GM12891 (cell line): Measurements from ENCODE around the gene OLFML3. TPM values are rescaled to one million over a fixed set of nuclear protein-coding genes. Genes with fewer than 3 reads are reported as not detected.

Experiments used
- DNase-seq: peaks from one replicate; pipeline ENCODE4 v3.0.0; 2011; ENCODE audit warnings: low spot score; ENCODE audit not compliant: insufficient read length
- FAIRE-seq: peaks from 2 replicates; lab custom pipeline; 2011; peaks lifted over from hg19 to GRCh38; lab: Jason Lieb, UNC
- PAX5 ChIP-seq: IDR thresholded peaks from 2 replicates; pipeline ENCODE4 v1.6.1; 2011; ENCODE audit warnings: low read length, moderate library complexity, mild to moderate bottlenecking; ENCODE audit not compliant: insufficient read depth, severe bottlenecking
- POLR2A ChIP-seq: IDR thresholded peaks from 2 replicates; pipeline ENCODE4 v1.6.1; 2011; ENCODE audit warnings: low read depth, low read length, control low read depth
- POLR2AphosphoS5 ChIP-seq: IDR thresholded peaks from 2 replicates; pipeline ENCODE4 v1.6.1; 2011; ENCODE audit warnings: low read depth, low read length, control low read depth
- POU2F2 ChIP-seq: IDR thresholded peaks from 2 replicates; pipeline ENCODE4 v1.6.1; 2011; ENCODE audit warnings: low read depth, mild to moderate bottlenecking, control low read depth, low read length, moderate library complexity
- SPI1 ChIP-seq: IDR thresholded peaks from 2 replicates; pipeline ENCODE4 v1.6.1; 2011; ENCODE audit warnings: low read depth, low read length, control low read depth
- TAF1 ChIP-seq: IDR thresholded peaks from 2 replicates; pipeline ENCODE4 v1.6.1; 2011; ENCODE audit warnings: low read depth, low read length, control low read depth
- polyA plus RNA-seq: library from polyadenylated mRNA; unstranded; fragments of >200 nt; gene quantifications from one replicate; pipeline ENCODE4 v1.2.1, GENCODE V29; 2012; ENCODE audit warnings: low read depth, missing spikeins, inconsistent platforms; ENCODE audit not compliant: missing spikeins

Gene OLFML3, protein sequence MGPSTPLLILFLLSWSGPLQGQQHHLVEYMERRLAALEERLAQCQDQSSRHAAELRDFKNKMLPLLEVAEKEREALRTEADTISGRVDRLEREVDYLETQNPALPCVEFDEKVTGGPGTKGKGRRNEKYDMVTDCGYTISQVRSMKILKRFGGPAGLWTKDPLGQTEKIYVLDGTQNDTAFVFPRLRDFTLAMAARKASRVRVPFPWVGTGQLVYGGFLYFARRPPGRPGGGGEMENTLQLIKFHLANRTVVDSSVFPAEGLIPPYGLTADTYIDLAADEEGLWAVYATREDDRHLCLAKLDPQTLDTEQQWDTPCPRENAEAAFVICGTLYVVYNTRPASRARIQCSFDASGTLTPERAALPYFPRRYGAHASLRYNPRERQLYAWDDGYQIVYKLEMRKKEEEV
- polyA plus RNA-seq = not detected

DNA sequence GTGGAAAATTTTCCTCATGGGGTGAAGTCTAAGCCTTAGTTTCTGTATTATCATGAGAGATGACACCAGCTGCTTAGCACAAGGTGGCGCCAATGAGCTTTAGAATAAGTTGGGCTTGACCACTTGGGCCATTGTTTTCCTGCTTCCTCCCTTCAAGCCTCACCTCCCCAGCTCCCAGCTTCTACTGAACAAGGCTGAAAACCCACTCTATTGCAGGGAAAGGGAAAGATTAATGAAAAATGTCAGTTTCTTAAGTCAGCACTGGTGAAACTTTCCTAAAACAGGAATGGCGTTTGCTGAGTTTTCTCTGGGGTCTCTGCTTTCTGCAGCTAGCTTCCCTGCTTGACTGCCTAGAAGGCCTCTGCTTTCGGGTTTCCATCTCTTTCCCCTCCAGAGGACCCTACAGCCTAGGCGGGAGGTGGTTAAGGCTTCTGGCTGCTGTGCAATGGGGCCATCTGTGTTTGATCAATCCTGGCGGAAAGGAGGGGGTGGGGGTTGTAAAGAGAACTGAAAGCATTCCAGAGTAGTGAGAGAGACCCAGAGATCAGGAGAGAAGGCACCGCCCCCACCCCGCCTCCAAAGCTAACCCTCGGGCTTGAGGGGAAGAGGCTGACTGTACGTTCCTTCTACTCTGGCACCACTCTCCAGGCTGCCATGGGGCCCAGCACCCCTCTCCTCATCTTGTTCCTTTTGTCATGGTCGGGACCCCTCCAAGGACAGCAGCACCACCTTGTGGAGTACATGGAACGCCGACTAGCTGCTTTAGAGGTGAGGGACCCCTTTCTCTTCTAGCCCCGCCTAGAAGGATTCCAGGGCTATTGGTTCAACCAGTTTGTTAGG, at the start of gene OLFML3:
Gene OLFML3 (plus strand): TSS at position 612 of the 840 bp plus-strand sequence. CDS start 43 bp downstream, at position 655.
- peak; percentile 71 for FAIRE-seq
- TF ChIP-seq TAF1 = no peak
- TF ChIP-seq PAX5 = no peak
- TF ChIP-seq POLR2A = no peak
- peak; percentile 30 for DNase-seq

DNA sequence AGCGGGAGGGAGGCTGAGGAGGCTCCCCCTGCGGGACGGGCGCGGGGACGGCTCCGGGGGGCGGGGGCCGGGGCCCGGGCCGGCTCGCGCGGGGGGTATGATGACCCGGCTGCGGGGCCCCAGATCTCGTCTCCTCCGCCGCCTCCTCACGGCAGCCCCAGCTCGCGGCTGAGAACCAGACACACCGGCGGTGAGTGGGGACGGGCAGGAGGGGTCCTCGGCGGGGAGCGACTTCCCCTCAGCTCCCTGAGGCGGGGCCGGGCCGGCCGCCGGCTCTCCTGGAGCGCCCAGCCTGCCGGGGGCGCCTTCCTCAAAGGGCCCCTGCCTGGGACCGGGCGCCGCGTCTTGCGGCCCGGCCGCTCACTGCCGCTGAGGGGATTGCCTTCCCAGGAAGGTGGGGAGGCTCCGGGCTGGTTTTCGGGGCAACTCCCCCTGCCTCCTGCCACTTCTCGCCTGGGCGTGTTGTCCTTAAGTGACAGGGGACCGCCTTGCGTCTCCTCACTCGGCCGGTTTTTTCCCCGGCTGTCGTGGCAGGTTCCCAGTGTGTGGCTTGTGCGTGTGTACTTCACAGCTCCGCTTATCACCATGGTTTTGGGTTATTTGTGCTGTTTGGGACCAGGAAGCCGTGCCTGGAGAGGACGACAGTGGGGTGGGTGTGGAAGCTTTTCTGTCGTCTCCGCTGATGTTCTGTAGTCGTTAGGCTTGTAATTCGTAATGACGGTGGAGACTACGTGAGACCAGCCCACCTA, 49.4 kb upstream of the OLFML3 start:
- no peak for FAIRE-seq
- DNase-seq = peak; percentile 33
- TF ChIP-seq POLR2AphosphoS5 = peak; percentile 4; the same call in 1 of the 2 replicates
- TF ChIP-seq PAX5 = no peak

DNA sequence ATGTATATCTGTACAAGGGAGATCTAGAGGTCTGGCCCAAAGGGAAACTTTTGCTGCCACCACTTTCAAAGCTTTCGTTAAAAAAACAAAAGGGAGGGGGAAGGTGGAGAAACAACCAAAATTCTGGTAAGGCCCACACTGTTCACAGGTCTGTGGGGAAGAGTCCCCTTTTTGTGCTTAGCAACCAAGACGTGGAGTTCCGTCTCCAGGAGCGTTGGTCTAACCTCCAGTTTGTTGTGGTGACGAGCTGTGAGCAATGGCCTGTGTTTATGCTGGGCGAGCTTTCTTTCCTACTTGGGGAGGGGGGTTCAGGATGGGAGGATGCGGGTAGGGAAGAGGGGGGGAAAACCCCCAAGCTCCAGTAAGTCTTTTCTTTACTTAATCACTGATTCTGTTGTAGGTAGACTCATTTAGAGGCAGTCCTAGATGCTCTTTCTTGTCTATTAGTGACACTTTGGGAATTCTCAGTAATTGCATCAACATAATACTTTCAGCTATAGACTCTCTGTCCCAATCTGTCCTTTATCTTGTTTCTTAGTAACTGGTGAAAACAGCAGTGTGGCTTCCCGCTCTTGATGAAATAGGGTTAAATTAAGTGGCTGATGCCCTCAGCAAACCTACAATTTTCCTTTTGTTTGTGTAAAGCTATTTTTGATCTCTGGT, 48.6 kb upstream of the OLFML3 start:
- DNase-seq (no peak), FAIRE-seq (peak; percentile 41)
- no peak for TF ChIP-seq POU2F2
- TF ChIP-seq POLR2A = no peak

DNA sequence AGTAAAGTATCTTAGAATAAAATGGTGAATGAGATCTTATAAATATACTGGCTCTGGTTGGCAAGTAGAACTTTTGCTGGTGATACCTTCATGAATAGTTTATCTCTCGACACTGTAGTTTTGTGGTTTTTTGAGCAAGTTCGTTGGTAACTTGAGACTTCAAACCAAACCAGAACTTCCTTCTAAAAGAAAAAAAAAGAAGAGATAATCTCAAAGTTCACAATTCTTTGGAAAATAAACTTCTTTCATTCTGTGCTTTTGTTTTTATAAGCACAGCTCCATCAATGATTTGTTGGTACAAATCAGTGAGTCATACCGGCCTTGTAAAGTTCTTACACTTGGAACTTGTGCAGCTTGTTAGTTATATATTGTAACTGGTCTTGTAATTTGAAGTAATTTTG, 47.8 kb upstream of the OLFML3 start:
- DNase-seq (no peak), FAIRE-seq (no peak)
- TF ChIP-seq TAF1 (no peak), SPI1 (no peak), POU2F2 (no peak), POLR2AphosphoS5 (no peak), PAX5 (no peak), POLR2A (no peak)

DNA sequence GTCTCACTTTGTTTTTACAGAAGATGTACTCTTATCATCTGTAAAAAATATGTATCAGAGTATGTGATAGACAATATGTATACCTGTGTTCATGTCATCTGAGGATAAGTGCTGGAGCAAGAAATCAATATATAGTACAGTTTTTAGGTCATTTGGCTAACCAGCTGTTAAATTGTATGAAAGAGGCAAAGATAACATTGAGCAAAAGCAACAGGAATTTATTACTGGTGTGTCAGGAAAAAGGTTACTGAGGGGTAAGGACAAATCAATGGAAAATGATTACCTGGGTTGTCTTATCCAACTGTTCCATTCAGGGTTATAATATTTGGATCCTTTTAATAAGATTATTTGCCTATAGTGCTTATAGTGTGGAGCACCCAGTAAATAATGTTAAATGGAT, 45.3 kb upstream of the OLFML3 start:
- TF ChIP-seq POLR2AphosphoS5 (no peak), SPI1 (no peak), PAX5 (no peak), POU2F2 (no peak), TAF1 (no peak), POLR2A (no peak)
- FAIRE-seq (no peak), DNase-seq (no peak)

DNA sequence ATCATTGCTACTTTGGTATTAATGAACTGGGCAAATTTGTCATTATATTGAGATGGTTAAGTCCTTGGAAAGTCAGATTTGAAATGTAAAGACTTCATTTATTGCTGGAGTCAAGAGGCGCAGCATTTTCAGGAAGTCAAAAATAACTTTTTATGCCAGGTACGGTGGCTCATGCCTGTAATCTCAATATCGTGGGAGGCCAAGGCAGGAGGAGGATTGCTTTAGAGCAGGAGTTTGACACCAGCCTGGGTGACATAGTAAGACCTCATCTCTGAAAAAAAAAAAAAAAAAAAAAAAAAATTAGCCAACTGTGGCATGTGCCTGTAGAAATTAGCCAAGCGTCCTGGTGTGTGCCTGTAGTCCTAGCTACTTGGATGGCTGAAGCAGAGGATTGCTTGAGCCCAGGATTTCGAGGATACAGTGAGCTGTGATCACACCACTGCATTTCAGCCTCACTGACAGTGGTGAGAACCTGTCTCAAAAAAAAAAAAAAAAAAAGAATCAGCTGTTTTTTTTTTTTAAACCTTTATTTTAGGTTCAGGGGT, 44.7 kb upstream of the OLFML3 start:
- no peak for DNase-seq
- FAIRE-seq = no peak
- no peak for TF ChIP-seq PAX5

DNA sequence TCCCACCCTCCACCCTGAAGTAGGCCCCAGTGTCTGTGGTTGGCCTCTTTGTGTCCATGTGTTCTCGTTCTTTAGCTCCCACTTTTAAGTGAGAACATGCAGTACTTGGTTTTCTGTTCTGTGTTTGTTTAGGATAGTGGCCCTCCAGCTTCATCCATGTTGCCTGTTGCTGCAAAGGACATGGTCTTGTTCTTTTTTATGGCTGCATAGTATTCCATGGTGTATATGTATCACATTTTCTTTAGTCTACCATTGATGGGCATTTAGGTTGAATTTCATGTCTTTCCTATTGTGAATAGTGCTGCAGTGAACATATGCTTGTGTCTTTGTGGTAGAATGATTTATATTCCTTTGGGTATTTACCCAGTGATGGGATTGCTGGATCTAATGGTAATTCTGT, 44.1 kb upstream of the OLFML3 start:
- DNase-seq (no peak), FAIRE-seq (no peak)
- no peak for TF ChIP-seq POLR2A
- no peak for TF ChIP-seq POLR2AphosphoS5
- TF ChIP-seq POU2F2 = no peak
- no peak for TF ChIP-seq PAX5
- no peak for TF ChIP-seq SPI1
- no peak for TF ChIP-seq TAF1

DNA sequence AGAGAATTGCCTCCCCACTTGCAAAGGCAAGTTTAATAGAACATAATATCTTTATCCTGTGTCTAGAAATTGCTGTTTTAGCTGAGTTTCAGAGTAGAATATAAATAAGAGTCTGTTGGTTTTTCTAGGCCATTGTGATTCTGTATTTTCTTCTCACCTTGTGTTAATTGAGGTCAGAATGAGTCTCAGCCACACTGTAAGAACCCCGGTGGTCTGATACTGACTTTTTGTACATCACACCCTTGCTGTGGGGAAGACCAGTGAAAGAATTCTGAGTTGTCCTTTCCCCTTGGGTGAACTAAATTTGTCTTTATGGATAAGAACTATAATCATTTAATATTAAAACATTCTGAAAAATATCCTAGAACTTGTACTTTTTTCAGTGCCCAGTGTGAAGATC, 43.3 kb upstream of the OLFML3 start:
- no peak for TF ChIP-seq POLR2AphosphoS5
- TF ChIP-seq POLR2A = no peak
- TF ChIP-seq POU2F2 = no peak
- no peak for TF ChIP-seq SPI1
- TF ChIP-seq PAX5 = no peak
- TF ChIP-seq TAF1 = no peak
- FAIRE-seq (no peak), DNase-seq (no peak)

DNA sequence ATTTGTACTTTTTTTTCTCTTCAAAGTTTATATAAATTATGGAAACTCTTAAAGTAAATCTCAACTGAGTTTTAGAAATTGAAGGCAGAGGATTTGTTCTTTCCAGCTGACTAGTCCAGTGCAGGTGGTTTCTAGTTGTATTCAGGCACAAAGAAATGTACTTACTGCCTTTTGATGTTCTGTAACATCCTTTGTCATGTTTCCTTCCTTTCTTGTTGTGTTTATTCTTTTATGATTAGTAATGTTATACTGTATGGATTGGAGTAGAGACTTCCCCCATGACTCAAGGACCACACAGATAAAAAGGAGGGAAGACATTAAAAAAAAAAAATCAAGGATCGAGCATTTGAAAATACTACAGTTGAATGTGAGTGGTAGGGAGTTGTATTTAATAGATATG, 42.1 kb upstream of the OLFML3 start:
- no peak for FAIRE-seq

More for the DNA sequence above, 42.1 kb upstream of the OLFML3 start:
- DNase-seq = no peak
- TF ChIP-seq TAF1 (no peak), POU2F2 (no peak), POLR2A (no peak), PAX5 (no peak), SPI1 (no peak), POLR2AphosphoS5 (no peak)
